A673 (cell line): Measurements from ENCODE around the gene CNPPD1.

ENCODE experiments used
- CTCF ChIP-seq: fragments of 300-800, 200-600 bp; sonication (generic); conservative IDR thresholded peaks from 2 replicates; pipeline ENCODE4 v1.5.1; 2017; ENCODE audit warnings: low read depth, mild to moderate bottlenecking, antibody characterized with exemption, low read length, moderate library complexity, mixed read lengths
- EZH2 ChIP-seq: fragments of 200-600 bp; sonication (generic); IDR thresholded peaks from 2 replicates; pipeline ENCODE4 v1.6.1; 2017; ENCODE audit warnings: borderline replicate concordance, low read depth, mild to moderate bottlenecking, mixed read lengths, antibody characterized with exemption, low read length; ENCODE audit not compliant: poor library complexity, severe bottlenecking

GRCh38 chr2:219210196-219210885, 33.6 kb upstream of the CNPPD1 start:
- TF ChIP-seq CTCF (no peak), EZH2 (no peak)
